K562 (cell line): ENCODE measurements around the gene F2RL1. TPM values are rescaled to one million over a fixed set of nuclear protein-coding genes. Genes with fewer than 3 reads are reported as not detected.

ENCODE experiments used
- BCOR ChIP-seq: fragments of 450-650 bp; IDR thresholded peaks from 2 replicates; pipeline ENCODE4 v1.6.1; 2016
- BRCA1 ChIP-seq, 2 experiments: fragments of 450-650 bp in 1 of 2; sonication (generic) in 1 of 2; formaldehyde crosslinking in 1 of 2; IDR thresholded peaks; 2 replicates each; pipeline versions ENCODE4 v1.5.0 to v1.6.1; 2017 to 2020; ENCODE audit warnings: mild to moderate bottlenecking in 1 of 2, missing genetic modification reagents in 1 of 2
- CXXC5 ChIP-seq: fragments of 250-450 bp; sonication (Bioruptor Pico); IDR thresholded peaks from 2 replicates; pipeline ENCODE4 v1.8.0; 2022; ENCODE audit warnings: inconsistent platforms, mild to moderate bottlenecking, moderate library complexity
- ELF1 ChIP-seq: fragments of 200-800 bp; sonication (Bioruptor generic); IDR thresholded peaks from 2 replicates; pipeline ENCODE4 v1.6.1; 2016; ENCODE audit warnings: missing genetic modification characterization, missing compliant biosample characterization
- GTF2A2 ChIP-seq: IDR thresholded peaks from 2 replicates; pipeline ENCODE4 v1.6.1; 2016; ENCODE audit warnings: mild to moderate bottlenecking, missing genetic modification characterization, missing compliant biosample characterization
- HDAC6 ChIP-seq: IDR thresholded peaks from 2 replicates; pipeline ENCODE4 v1.6.1; 2012; ENCODE audit warnings: low read depth, mild to moderate bottlenecking, control low read depth, inconsistent platforms, low read length, moderate library complexity
- HMGN3 ChIP-seq: IDR thresholded peaks from 2 replicates; pipeline ENCODE4 v1.6.1; 2011; ENCODE audit warnings: borderline replicate concordance, low read depth, mild to moderate bottlenecking, mixed read lengths, low read length; ENCODE audit not compliant: insufficient read length; ENCODE audit errors: extremely low read depth
- KDM1A ChIP-seq, 2 experiments: fragments of 450-650 bp; IDR thresholded peaks; 2 replicates each; pipeline ENCODE4 v1.6.1; 2016; ENCODE audit warnings: mild to moderate bottlenecking in 2 of 2
- L3MBTL2 ChIP-seq: fragments of 450-650 bp; IDR thresholded peaks from 2 replicates; pipeline ENCODE4 v1.6.1; 2016; ENCODE audit warnings: mild to moderate bottlenecking, moderate library complexity
- MAZ ChIP-seq, 2 experiments: fragments of 450-650 bp in 1 of 2; sonication (generic) in 1 of 2; formaldehyde crosslinking; IDR thresholded peaks in 1 of 2; conservative IDR thresholded peaks in 1 of 2; 2 replicates each; pipeline versions ENCODE4 v1.4.0 to v1.5.0; 2020; ENCODE audit warnings: mild to moderate bottlenecking in 1 of 2, missing genetic modification reagents in 1 of 2
- MTA3 ChIP-seq: fragments of 450-650 bp; formaldehyde crosslinking; IDR thresholded peaks from 2 replicates; pipeline ENCODE4 v1.6.1; 2017; ENCODE audit warnings: mild to moderate bottlenecking, borderline replicate concordance
- NFE2 ChIP-seq: IDR thresholded peaks from 2 replicates; pipeline ENCODE4 v1.6.1; 2014; ENCODE audit warnings: antibody characterized with exemption, low read depth
- NR2F6 ChIP-seq: fragments of 450-650 bp; formaldehyde crosslinking; IDR thresholded peaks from 2 replicates; pipeline ENCODE4 v1.4.0; 2020; ENCODE audit warnings: mild to moderate bottlenecking
- NUFIP1 ChIP-seq: fragments of 450-650 bp; IDR thresholded peaks from 2 replicates; pipeline ENCODE4 v1.6.1; 2018; ENCODE audit not compliant: partially characterized antibody
- PRMT5 ChIP-seq: sonication (generic); formaldehyde crosslinking; IDR thresholded peaks from 2 replicates; pipeline ENCODE4 v1.5.0; 2020; ENCODE audit warnings: missing genetic modification reagents
- RCOR1 ChIP-seq, 2 experiments: IDR thresholded peaks; 2 replicates each; pipeline ENCODE4 v1.6.1; 2012; ENCODE audit warnings: low read depth in 2 of 2, low read length in 2 of 2, borderline replicate concordance in 1 of 2, improper control_type of control experiment in 1 of 2
- SIRT6 ChIP-seq: IDR thresholded peaks from one replicate; pipeline ENCODE4 v1.6.1; 2012; ENCODE audit warnings: low read depth, mild to moderate bottlenecking, control low read depth, inconsistent platforms, low read length, moderate library complexity
- SMAD3 ChIP-seq: fragments of 450-650 bp; formaldehyde crosslinking; conservative IDR thresholded peaks from 2 replicates; pipeline ENCODE4 v1.4.0; 2020; ENCODE audit warnings: mild to moderate bottlenecking
- SMARCB1 ChIP-seq: IDR thresholded peaks from 2 replicates; pipeline ENCODE4 v1.6.1; 2011; ENCODE audit warnings: improper control_type of control experiment, low read depth; ENCODE audit not compliant: insufficient read length
- SNIP1 ChIP-seq: fragments of 450-650 bp; IDR thresholded peaks from 2 replicates; pipeline ENCODE4 v1.7.1; 2017; ENCODE audit warnings: low read depth, mild to moderate bottlenecking
- STAG1 ChIP-seq: sonication (generic); formaldehyde crosslinking; IDR thresholded peaks from 2 replicates; pipeline ENCODE4 v1.5.0; 2020; ENCODE audit warnings: missing genetic modification reagents, borderline replicate concordance
- TEAD1 ChIP-seq, 2 experiments: fragments of 450-650 bp in 1 of 2; sonication (generic) in 1 of 2; formaldehyde crosslinking; IDR thresholded peaks; 2 replicates each; pipeline versions ENCODE4 v1.4.0 to v1.8.0; 2020 to 2022; ENCODE audit warnings: mild to moderate bottlenecking in 2 of 2, missing genetic modification reagents in 1 of 2
- WHSC1 ChIP-seq: IDR thresholded peaks from one replicate; pipeline ENCODE4 v1.6.1; 2012; ENCODE audit warnings: low read length, control low read depth, inconsistent platforms
- ZNF165 ChIP-seq: fragments of 250-450 bp; sonication (Bioruptor Pico); IDR thresholded peaks from 2 replicates; pipeline ENCODE4 v1.4.0; 2020; ENCODE audit warnings: borderline replicate concordance
- ZNF707 ChIP-seq: fragments of 250-450 bp; sonication (Bioruptor Pico); conservative IDR thresholded peaks from 2 replicates; pipeline ENCODE4 v1.8.0; 2022; ENCODE audit warnings: inconsistent platforms, mild to moderate bottlenecking, moderate library complexity
- polyA plus RNA-seq, 8 experiments: library from polyadenylated mRNA; depleted of rRNA in 4 of 8; stranded (reverse) in 5 of 8; unstranded in 3 of 8; fragments of >200 nt; fragmentation: Nextera tagmentation in 2 of 8; fragmentation: Illumina TruSeq in 1 of 8; extraction: Ambion mirVana in 2 of 8; extraction: Trizol in 1 of 8; gene quantifications; 2 replicates each; pipeline versions ENCODE4 v1.2.1 to v1.2.3, GENCODE V29; 2011 to 2014; ENCODE audit warnings: inconsistent platforms in 1 of 8, missing spikeins in 1 of 8
- total RNA-seq, 7 experiments: library from RNA; depleted of rRNA in 6 of 7; stranded (reverse); fragments of >200 nt in 6 of 7; fragmentation: Illumina TruSeq in 2 of 7; extraction: Trizol in 2 of 7; gene quantifications; 2 replicates each; pipeline versions ENCODE4 v1.2.1 to v1.2.3, GENCODE V29; 2011 to 2021; ENCODE audit warnings: low replicate concordance in 1 of 7
- TF ChIP-seq, protein P1 (sequence below): fragments of 200-400 bp; formaldehyde crosslinking; IDR thresholded peaks from 2 replicates; pipeline ENCODE4 v1.6.1; 2017; ENCODE audit warnings: mild to moderate bottlenecking, low read depth, low read length, moderate library complexity
- TF ChIP-seq, protein P2 (sequence below): fragments of 250-450 bp; sonication (Bioruptor Pico); IDR thresholded peaks from 2 replicates; pipeline ENCODE4 v1.8.0; 2022; ENCODE audit warnings: inconsistent platforms, mild to moderate bottlenecking, moderate library complexity, borderline replicate concordance

F2RL1 gene
- total and polyA plus RNA-seq, 9 of the 15 experiments (the other 6 are each of a cell fraction or from before 2014, with no cell fraction given) = 0.03 to 0.50 (median 0.27) TPM; not detected in 6

DNA sequence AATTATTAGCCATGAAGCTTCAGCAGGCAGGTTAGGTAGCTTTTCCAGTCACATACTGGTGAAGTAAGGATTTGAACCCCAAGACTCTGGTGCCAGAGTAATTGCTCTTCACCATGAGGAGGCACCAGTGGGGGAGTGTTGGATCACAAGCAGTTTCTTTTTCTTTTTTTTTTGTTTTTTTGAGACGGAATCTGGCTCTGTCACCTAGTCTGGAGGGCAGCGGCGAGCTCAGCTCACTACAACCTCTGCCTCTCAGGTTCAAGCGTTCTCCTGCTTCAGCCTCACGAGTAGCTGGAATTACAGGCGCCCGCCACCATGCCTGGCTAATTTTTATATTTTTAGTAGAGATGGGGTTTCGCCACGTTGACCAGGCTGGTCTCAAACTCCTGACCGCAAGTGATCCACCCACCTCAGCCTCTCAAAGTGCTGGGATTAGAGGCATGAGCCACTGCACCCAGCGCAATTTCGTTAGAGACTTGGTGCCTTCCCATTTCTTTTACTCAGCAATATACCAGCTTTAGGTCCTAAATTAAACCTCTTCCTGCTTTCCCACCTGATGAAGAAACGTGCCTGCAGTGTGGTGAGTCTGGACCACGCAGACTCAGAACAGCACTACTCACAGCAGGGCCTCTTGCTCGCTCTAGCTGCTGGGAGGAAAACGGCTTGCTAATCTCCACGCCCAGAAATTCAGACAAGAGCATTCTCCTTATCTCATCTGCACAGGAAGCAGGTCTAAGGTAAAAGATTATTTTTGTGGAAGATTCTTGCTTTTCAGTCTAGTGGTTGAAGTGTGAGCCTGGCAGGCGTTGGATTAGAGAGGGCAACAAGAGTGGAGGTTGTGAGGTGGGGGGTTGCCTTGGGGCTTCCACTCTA is 30.8 kb downstream of the F2RL1 start, which contains the start of gene S100Z (continued):
- TF ChIP-seq, protein P1, sequence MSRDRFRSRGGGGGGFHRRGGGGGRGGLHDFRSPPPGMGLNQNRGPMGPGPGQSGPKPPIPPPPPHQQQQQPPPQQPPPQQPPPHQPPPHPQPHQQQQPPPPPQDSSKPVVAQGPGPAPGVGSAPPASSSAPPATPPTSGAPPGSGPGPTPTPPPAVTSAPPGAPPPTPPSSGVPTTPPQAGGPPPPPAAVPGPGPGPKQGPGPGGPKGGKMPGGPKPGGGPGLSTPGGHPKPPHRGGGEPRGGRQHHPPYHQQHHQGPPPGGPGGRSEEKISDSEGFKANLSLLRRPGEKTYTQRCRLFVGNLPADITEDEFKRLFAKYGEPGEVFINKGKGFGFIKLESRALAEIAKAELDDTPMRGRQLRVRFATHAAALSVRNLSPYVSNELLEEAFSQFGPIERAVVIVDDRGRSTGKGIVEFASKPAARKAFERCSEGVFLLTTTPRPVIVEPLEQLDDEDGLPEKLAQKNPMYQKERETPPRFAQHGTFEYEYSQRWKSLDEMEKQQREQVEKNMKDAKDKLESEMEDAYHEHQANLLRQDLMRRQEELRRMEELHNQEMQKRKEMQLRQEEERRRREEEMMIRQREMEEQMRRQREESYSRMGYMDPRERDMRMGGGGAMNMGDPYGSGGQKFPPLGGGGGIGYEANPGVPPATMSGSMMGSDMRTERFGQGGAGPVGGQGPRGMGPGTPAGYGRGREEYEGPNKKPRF = no peak
- TF ChIP-seq GTF2A2 (no peak), MAZ (CRISPR knock-in tag; conservative IDR thresholded peaks at IDR 0.05 in 1 of 2, IDR thresholded peaks at IDR 0.05 in 1 of 2) (peak in 1 of 2 experiments; percentile 49; a peak in 1 of 4 replicates), NFE2 (no peak), SMAD3 (CRISPR knock-in tag) (no peak), HMGN3 (peak; percentile 31), NR2F6 (no peak), TEAD1 (CRISPR knock-in tag; IDR thresholded peaks at IDR 0.05) (peak in 1 of 2 experiments; percentile 74; a peak in 1 of 4 replicates), MTA3 (peak; percentile 58; the same call in 1 of the 2 replicates), HDAC6 (no peak), PRMT5 (CRISPR knock-in tag) (no peak), BRCA1 (IDR thresholded peaks at IDR 0.05) (no peak), BRCA1 (CRISPR knock-in tag; IDR thresholded peaks at IDR 0.05) (no peak), L3MBTL2 (peak; percentile 95), CXXC5 (peak; percentile 67), ZNF165 (CRISPR knock-in tag) (no peak), NUFIP1 (no peak), BCOR (peak; percentile 70), SMARCB1 (no peak), SNIP1 (no peak), ZNF707 (no peak), ELF1 (tag) (peak; percentile 60), SIRT6 (no peak), WHSC1 (no peak), RCOR1 (IDR thresholded peaks at IDR 0.05; ENCODE audit: borderline replicate concordance in 1 of 2, low read depth in 2 of 2, low read length in 2 of 2) (peak; percentile 84 to 96; a peak in 3 of 4 replicates), KDM1A (IDR thresholded peaks at IDR 0.05) (peak; percentile 89 to 92), STAG1 (no peak)
- TF ChIP-seq, protein P2, sequence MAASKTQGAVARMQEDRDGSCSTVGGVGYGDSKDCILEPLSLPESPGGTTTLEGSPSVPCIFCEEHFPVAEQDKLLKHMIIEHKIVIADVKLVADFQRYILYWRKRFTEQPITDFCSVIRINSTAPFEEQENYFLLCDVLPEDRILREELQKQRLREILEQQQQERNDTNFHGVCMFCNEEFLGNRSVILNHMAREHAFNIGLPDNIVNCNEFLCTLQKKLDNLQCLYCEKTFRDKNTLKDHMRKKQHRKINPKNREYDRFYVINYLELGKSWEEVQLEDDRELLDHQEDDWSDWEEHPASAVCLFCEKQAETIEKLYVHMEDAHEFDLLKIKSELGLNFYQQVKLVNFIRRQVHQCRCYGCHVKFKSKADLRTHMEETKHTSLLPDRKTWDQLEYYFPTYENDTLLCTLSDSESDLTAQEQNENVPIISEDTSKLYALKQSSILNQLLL = no peak
